NCI-H82 (cell line): ENCODE measurements around the gene RIMS1.

Source experiments
- DNase-seq: peaks from one replicate; lab custom pipeline; 2025; lab: John Stamatoyannopoulos, UW

Gene RIMS1

GRCh38 chr6:72414657-72415056 is 528.3 kb downstream of the RIMS1 start:
- DNase-seq = no peak

DNA sequence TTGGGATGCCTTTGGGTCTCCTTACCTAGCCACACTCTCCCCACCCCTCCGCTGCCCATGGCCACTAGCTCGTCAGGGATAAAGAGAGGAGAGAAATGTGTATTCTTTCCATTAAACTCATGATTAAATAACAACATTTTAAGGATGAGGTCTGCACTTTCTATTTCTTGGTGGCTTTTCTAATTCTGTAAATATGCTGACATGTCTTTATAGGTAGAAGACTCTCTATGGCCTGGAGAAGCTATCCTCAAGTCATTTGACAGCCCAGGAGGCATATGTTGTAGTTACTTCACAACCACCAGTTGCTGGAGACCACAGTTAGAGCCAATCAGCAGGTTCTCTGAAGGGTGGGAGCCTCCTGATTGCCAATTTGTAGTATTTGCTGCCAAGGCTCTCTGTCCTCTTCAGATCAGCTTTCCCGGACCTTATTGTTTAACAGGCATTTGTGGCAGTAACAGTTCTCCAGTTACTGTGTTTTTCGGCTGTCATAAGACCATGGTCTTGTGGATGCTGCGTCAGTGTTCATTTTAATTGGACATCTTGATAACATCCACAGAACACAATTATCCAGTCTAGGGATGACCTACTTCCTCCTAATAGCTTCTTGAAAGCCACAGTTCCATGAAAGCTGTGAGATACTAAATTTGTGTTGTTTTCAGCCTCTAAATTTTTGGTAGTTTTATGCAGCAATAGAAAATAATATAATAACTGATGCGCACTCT is 530.6 kb downstream of the RIMS1 start:
- DNase-seq = no peak

GRCh38 chr6:72417759-72418158 is 531.4 kb downstream of the RIMS1 start:
- peak; percentile 53 for DNase-seq

DNA sequence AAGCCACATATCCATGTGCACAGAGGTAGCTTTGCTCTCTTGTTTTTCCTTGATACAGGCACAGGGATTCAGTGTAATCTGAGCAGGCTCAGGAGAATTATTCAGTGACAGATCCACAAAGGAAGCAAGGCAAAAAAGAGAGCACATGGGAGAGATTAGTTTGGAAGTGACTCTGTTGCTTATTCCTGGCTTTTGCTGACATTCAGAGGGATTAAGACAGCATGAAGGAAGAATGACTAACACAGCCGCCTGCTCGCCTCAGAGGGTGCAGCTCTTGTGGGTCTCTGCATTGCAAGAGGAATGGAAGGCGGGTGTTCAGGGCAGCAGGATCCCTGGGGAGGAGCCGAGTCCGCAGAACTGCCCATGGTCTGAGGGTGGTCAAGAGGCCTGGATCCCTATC is 532.1 kb downstream of the RIMS1 start:
- peak; percentile 91 for DNase-seq

GRCh38 chr6:72419966-72420365 is 533.6 kb downstream of the RIMS1 start:
- DNase-seq = no peak

- peak; percentile 12 for DNase-seq
Observed at GRCh38 chr6:72420409-72420808, 534.1 kb downstream of the RIMS1 start.

GRCh38 chr6:72421387-72421786 is 535.0 kb downstream of the RIMS1 start:
- peak; percentile 82 for DNase-seq

- no peak for DNase-seq
Observed at GRCh38 chr6:72422171-72422570, 535.8 kb downstream of the RIMS1 start.

DNA sequence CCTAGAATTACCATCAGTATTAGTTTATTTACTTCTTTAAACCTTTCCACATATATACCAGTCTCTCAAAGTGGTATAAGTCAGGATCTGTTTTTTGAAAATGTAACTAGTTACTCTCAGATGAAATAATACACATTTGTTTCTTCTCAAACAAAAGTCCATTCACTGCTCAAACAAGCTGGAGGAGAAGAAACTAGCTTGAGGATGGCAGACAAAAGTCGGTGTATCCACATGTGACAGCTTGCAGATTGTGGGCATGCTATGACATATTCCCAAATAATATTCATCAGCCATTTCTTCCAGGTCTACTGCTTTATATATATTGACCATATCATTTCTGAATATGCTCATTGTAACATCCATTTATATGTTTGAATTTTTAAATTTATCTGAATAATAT is 538.1 kb downstream of the RIMS1 start:
- no peak for DNase-seq

DNA sequence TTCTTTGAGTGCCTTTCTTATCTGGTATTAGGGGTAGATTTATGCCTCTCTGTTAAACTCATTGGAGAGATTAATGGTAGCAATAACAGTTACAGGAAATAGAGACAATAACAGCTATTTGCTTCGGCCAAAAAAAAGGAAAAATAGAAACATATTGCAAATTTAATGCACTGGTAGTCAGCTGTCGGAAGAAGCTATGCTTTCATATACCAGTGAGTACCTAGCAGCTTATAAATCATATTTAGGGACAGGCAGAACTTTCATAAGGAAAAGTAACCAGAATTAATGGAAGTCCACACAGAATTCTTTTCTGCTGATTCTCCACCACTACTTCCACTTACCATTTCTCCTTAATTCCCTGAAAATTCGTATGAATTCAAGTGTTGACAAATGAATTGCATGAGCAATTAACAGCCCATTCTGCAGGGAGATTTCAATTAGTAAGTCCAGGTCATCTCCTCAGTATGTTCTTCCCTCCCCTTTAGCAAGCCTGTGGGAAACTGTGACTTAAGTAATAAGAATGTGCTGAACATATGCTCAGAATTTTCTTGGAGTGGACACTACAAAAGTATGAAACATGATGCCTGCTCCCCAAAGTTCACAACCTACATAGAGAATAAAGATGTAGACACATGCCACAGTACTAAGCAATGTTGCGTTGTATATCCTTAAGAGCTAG is 538.8 kb downstream of the RIMS1 start:
- peak; percentile 9 for DNase-seq

DNA sequence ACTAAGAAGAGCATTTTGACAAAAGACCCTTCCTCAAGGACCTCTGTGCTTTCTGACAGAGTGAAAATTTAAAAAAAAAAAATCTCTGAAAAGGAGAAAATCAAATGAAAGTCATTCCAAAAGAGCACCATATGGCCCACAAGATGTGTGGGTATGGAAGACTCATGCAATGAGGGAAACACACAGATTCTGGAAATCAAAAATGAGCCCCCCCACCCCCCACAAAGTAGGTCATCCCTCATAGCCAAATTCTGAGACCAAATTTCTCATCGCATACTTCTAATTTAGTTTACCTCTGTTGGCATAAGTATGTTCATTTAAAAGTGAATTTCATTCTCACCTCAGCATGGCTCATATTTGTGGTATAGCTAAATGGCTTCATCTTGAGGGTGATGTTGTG is 554.3 kb downstream of the RIMS1 start:
- DNase-seq = no peak

DNA sequence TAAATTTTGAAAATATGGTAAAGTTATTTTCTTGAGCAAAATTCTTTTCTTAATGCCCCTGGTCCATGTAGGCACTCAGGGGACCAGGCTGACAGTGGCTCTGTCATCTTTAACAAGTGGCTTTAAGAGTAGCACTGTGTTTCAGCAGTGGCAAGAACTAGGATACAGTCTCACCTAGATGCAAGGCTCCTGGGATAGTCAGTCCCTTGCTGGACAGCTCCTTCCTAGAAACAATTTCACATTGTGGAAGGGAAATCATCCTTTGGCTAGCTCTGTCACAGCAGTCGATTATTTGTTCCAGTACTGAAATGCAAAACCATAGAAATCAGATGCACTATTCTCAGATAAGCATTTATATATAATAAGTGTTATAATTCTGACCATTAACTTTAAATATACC is 560.1 kb downstream of the RIMS1 start:
- DNase-seq = no peak
